GM06990 (cell line): ENCODE measurements around the gene MALSU1.

Source experiments
- DNase-seq: peaks from one replicate; pipeline ENCODE4 v3.0.0-alpha.2; 2011; ENCODE audit not compliant: insufficient read length; ENCODE audit errors: extremely low read depth
- H3K27me3 ChIP-seq: replicated peaks from 2 replicates; pipeline ENCODE4 v1.6.0; 2011; ENCODE audit warnings: low read length; ENCODE audit not compliant: control insufficient read depth, insufficient read depth
- H3K36me3 ChIP-seq: 2 replicates; pipeline ENCODE4 v1.5.1; 2011; ENCODE audit warnings: low read length; ENCODE audit not compliant: control insufficient read depth, insufficient read depth
- H3K4me3 ChIP-seq: replicated peaks from 2 replicates; pipeline ENCODE4 v1.5.1; 2011; ENCODE audit warnings: low read depth, mild to moderate bottlenecking, control low read depth, low read length
- CTCF ChIP-seq: IDR thresholded peaks from 2 replicates; pipeline ENCODE4 v1.5.1; 2011; ENCODE audit warnings: low read length, control low read depth, mild to moderate bottlenecking, inconsistent platforms; ENCODE audit not compliant: insufficient read depth, poor library complexity, severe bottlenecking

The MALSU1 gene

GRCh38 chr7:23287612-23288011 lies 11.5 kb upstream of the MALSU1 start:
- DNase-seq: no peak
- no peak for TF ChIP-seq CTCF

GRCh38 chr7:23290993-23291392 lies 8.1 kb upstream of the MALSU1 start:
- TF ChIP-seq CTCF: no peak
- Histone ChIP-seq H3K27me3 (no peaks in the 10 kb centered on the region), H3K36me3 (no peaks in the 10 kb centered on the region), H3K4me3 (no peak overlapping the region)
- no peak for DNase-seq

More at GRCh38 chr7:23287612-23288011, 11.5 kb upstream of the MALSU1 start:
- Histone ChIP-seq H3K27me3 (no peaks in the 10 kb centered on the region), H3K4me3 (no peak overlapping the region), H3K36me3 (no peaks in the 10 kb centered on the region)

GRCh38 chr7:23291957-23292560 lies 7.1 kb upstream of the MALSU1 start:
- no peaks in the 10 kb centered on the region for H3K36me3 ChIP-seq
- no peak for DNase-seq
- H3K4me3 ChIP-seq: no peak overlapping the region
- H3K27me3 ChIP-seq: no peaks in the 10 kb centered on the region
- no peak for TF ChIP-seq CTCF

GRCh38 chr7:23292623-23293022 lies 6.5 kb upstream of the MALSU1 start:
- H3K4me3 ChIP-seq: no peak overlapping the region
- no peak for DNase-seq
- no peaks in the 10 kb centered on the region for H3K27me3 ChIP-seq
- TF ChIP-seq CTCF: no peak
- no peaks in the 10 kb centered on the region for H3K36me3 ChIP-seq

GRCh38 chr7:23293500-23294073 lies 5.6 kb upstream of the MALSU1 start:
- no peak for DNase-seq
- Histone ChIP-seq H3K27me3 (no peaks in the 10 kb centered on the region), H3K36me3 (no peaks in the 10 kb centered on the region), H3K4me3 (no peak overlapping the region)
- no peak for TF ChIP-seq CTCF
